Tibial nerve (tissue), 4 donors: Measurements from ENCODE around the gene PLAC9.

Experiments
- CTCF ChIP-seq, 5 experiments: fragments of 200-600 bp in 3 of 5; fragments of 450-650 bp in 2 of 5; sonication (generic) in 3 of 5; IDR thresholded peaks; one replicate each; pipeline ENCODE4 v1.5.1; 2016 to 2019; ENCODE audit warnings: antibody characterized with exemption in 5 of 5, mild to moderate bottlenecking in 3 of 5, moderate library complexity in 2 of 5
- EP300 ChIP-seq, 2 donors: sonication (generic); formaldehyde crosslinking; IDR thresholded peaks; one replicate each; pipeline ENCODE4 v1.6.1; 2017; ENCODE audit warnings: antibody characterized with exemption in 2 of 2, mild to moderate bottlenecking in 1 of 2
- POLR2A ChIP-seq, 2 donors: fragments of 450-650 bp; IDR thresholded peaks; one replicate each; pipeline ENCODE4 v1.6.1; 2017; ENCODE audit warnings: antibody characterized with exemption in 2 of 2, mild to moderate bottlenecking in 2 of 2, moderate library complexity in 2 of 2

- TF ChIP-seq CTCF (IDR thresholded peaks at IDR 0.05) (no peak), EP300 (IDR thresholded peaks at IDR 0.05) (no peak), POLR2A (IDR thresholded peaks at IDR 0.05) (no peak)
Observed at GRCh38 chr10:80160361-80161320, 28.1 kb downstream of the PLAC9 start.
